Fibroblast of the aortic adventitia (primary cell): Measurements from ENCODE around the gene KDM3B. TPM values are rescaled to one million over a fixed set of nuclear protein-coding genes. Genes with fewer than 3 reads are reported as not detected.

Source experiments
- small RNA-seq: library from RNA; depleted of rRNA; stranded (forward); fragments of <200 nt; gene quantifications from one replicate; pipeline ENCODE3, GENCODE V24; 2012
- total RNA-seq: library from RNA; depleted of rRNA; stranded (reverse); fragments of >200 nt; gene quantifications from 2 replicates; pipeline ENCODE4 v1.2.3, GENCODE V29; 2012; ENCODE audit warnings: low replicate concordance

The KDM3B gene
- total RNA-seq, 1 donor, result 47.1 TPM

Small RNA genes within 50 kb of the gene (small RNA-seq; reads per million reads assigned to genes)
- gene AC113403.1, result not detected

Other genes starting within 250 kb of the KDM3B start
- 6.0 and 11.6 TPM in 2 replicates for gene NME5, start 213.3 kb upstream of the KDM3B start, total RNA-seq
- gene BRD8, start 174.1 kb upstream of the KDM3B start, total RNA-seq, result 61.2 and 314 TPM in 2 replicates
- gene KIF20A, start 173.6 kb upstream of the KDM3B start, total RNA-seq, result 1.3 and 24.7 TPM in 2 replicates
- gene CDC23, start 139.4 kb upstream of the KDM3B start, total RNA-seq, result 16.4 and 31.4 TPM in 2 replicates
- not detected in 2 replicates for gene GFRA3, start 78.1 kb upstream of the KDM3B start, total RNA-seq
- 0.16 and 8.9 TPM in 2 replicates for gene CDC25C, start 20.9 kb upstream of the KDM3B start, total RNA-seq
- 16.4 and 25.6 TPM in 2 replicates for gene FAM53C, start 14.4 kb upstream of the KDM3B start, total RNA-seq
- 1.1 and 6.1 TPM in 2 replicates for gene REEP2, start 86.4 kb downstream of the KDM3B start, total RNA-seq
- gene EGR1, start 112.8 kb downstream of the KDM3B start, total RNA-seq, result 1.6 and 6.3 TPM in 2 replicates
- 72.0 and 112 TPM in 2 replicates for gene ETF1, start 190.6 kb downstream of the KDM3B start, total RNA-seq
- gene HSPA9, start 222.7 kb downstream of the KDM3B start, total RNA-seq, result 394 and 568 TPM in 2 replicates